Measurements from ENCODE around the gene MAN2A2. TPM values are rescaled to one million over a fixed set of nuclear protein-coding genes. Genes with fewer than 3 reads are reported as not detected.
A peak's percentile ranks its signal among the peaks of the same experiment; 100 is the strongest.

MAN2A2 gene
- total and polyA plus RNA-seq, 9 of the 15 experiments (the other 6 are each of a cell fraction or from before 2014, with no cell fraction given) = 7.3 to 151 (median 43.4) TPM

DNA sequence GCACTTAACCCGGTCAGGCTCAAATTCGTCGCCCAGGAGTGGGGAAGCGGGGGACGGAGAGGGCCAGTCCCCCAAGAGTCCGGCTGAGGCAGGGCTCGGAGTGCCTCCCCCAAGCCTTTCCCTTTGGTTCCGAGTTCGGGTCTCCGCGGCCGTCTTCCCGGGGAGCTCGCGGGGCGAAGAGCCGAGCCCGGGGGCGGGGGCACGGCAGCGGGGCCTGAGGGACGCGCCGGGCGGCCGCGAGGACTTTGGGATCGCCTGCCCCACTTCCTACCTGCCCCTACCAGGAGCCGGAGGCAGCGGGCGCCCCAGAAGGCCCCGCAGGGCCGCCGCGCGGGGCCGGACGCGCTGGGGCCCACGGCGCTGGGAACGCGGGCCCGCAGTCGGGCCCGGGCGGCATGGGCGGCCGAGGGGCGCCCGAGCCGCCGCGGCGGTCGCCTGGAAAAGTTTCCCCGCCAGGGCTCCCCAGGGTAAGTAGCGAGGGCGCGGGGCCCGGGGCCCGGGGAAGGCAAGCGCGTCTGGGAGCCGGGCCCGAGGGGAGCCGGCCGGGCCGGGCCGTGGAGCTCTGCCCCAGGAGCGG is 31.9 kb upstream of the MAN2A2 start (continued):
- TF ChIP-seq, protein P1, sequence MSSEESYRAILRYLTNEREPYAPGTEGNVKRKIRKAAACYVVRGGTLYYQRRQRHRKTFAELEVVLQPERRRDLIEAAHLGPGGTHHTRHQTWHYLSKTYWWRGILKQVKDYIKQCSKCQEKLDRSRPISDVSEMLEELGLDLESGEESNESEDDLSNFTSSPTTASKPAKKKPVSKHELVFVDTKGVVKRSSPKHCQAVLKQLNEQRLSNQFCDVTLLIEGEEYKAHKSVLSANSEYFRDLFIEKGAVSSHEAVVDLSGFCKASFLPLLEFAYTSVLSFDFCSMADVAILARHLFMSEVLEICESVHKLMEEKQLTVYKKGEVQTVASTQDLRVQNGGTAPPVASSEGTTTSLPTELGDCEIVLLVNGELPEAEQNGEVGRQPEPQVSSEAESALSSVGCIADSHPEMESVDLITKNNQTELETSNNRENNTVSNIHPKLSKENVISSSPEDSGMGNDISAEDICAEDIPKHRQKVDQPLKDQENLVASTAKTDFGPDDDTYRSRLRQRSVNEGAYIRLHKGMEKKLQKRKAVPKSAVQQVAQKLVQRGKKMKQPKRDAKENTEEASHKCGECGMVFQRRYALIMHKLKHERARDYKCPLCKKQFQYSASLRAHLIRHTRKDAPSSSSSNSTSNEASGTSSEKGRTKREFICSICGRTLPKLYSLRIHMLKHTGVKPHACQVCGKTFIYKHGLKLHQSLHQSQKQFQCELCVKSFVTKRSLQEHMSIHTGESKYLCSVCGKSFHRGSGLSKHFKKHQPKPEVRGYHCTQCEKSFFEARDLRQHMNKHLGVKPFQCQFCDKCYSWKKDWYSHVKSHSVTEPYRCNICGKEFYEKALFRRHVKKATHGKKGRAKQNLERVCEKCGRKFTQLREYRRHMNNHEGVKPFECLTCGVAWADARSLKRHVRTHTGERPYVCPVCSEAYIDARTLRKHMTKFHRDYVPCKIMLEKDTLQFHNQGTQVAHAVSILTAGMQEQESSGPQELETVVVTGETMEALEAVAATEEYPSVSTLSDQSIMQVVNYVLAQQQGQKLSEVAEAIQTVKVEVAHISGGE (CRISPR knock-in tag; IDR thresholded peaks at IDR 0.05) = peak in 1 of 3 experiments; percentile 68; a peak in 2 of 6 replicates
- no peak for TF ChIP-seq ESRRB (CRISPR knock-in tag; IDR thresholded peaks at IDR 0.05; ENCODE audit: borderline replicate concordance)
- 0 out of 2 replicates have a peak, but pooled peaks have one; percentile 32 for TF ChIP-seq NR4A1 (CRISPR knock-in tag; IDR thresholded peaks at IDR 0.05)
- TF ChIP-seq NR4A1 (tag; IDR thresholded peaks at IDR 0.05) = no peak
- no peak for TF ChIP-seq CREB1 (IDR thresholded peaks at IDR 0.05)
- TF ChIP-seq CREB1 (CRISPR knock-in tag; IDR thresholded peaks at IDR 0.05) = 0 out of 2 replicates have a peak, but pooled peaks have one; percentile 21
- no peak for TF ChIP-seq FOXA1 (IDR thresholded peaks at IDR 0.05; ENCODE audit: borderline replicate concordance)
- TF ChIP-seq CREBBP (IDR thresholded peaks at IDR 0.05; ENCODE audit: low read depth, low read length) = no peak
- peak; percentile 45; the same call in 1 of the 2 replicates for TF ChIP-seq GABPB1 (CRISPR knock-in tag; IDR thresholded peaks at IDR 0.05)
- TF ChIP-seq HDAC6 (IDR thresholded peaks at IDR 0.05; ENCODE audit: low read depth, low read length) = no peak
- TF ChIP-seq NFRKB (IDR thresholded peaks at IDR 0.05; ENCODE audit: low read depth) = 0 out of 2 replicates have a peak, but pooled peaks have one; percentile 25
- no peak for TF ChIP-seq EP300 (IDR thresholded peaks at IDR 0.05; ENCODE audit: low read length)
- no peak for TF ChIP-seq FOXK2 (conservative IDR thresholded peaks at IDR 0.05 in 1 of 2, IDR thresholded peaks at IDR 0.05 in 1 of 2; ENCODE audit: low read depth in 2 of 2)
- TF ChIP-seq SRSF7 (optimal IDR thresholded peaks at IDR 0.05; ENCODE audit: low read depth, low read length) = no peak
